CD14-positive monocyte (primary cell): ENCODE results near the gene SKIC3. TPM values are rescaled to one million over a fixed set of nuclear protein-coding genes. Genes with fewer than 3 reads are reported as not detected.

Experiments
- DNase-seq, 3 donors: peaks; one replicate each; pipeline ENCODE4 v3.0.0-alpha.2; 2011 to 2022
- H2AFZ ChIP-seq: 2 replicates; pipeline ENCODE4 v1.6.0; 2012; ENCODE audit warnings: mild to moderate bottlenecking, low read depth, low read length, inconsistent platforms; ENCODE audit not compliant: insufficient read depth, poor library complexity, severe bottlenecking
- H3K27ac ChIP-seq, 2 donors: 1 replicate in 1 of 2; 2 replicates in 1 of 2; pipeline ENCODE4 v1.5.1; 2012 to 2013; ENCODE audit warnings: low read length in 2 of 2, control low read depth in 1 of 2, inconsistent platforms in 1 of 2, low read depth in 1 of 2, mild to moderate bottlenecking in 1 of 2
- H3K27me3 ChIP-seq, 2 donors: one replicate each; pipeline versions ENCODE4 v1.6.0 to v1.6.1; 2011 to 2013; ENCODE audit warnings: low read length in 2 of 2; ENCODE audit not compliant: control insufficient read depth in 2 of 2, insufficient read depth in 2 of 2
- H3K36me3 ChIP-seq, 2 donors: replicated peaks in 1 of 2; 1 replicate in 1 of 2; 2 replicates in 1 of 2; pipeline versions ENCODE4 v1.5.1 to v1.6.1; 2012 to 2013; ENCODE audit warnings: low read length in 2 of 2, control low read depth in 1 of 2, inconsistent platforms in 1 of 2, mild to moderate bottlenecking in 1 of 2; ENCODE audit not compliant: insufficient read depth in 2 of 2, control insufficient read depth in 1 of 2
- H3K4me1 ChIP-seq, 2 donors: 1 replicate in 1 of 2; 2 replicates in 1 of 2; pipeline versions ENCODE4 v1.5.1 to v1.6.1; 2012 to 2013; ENCODE audit warnings: low read length in 2 of 2, control low read depth in 1 of 2, inconsistent platforms in 1 of 2, mild to moderate bottlenecking in 1 of 2, moderate library complexity in 1 of 2; ENCODE audit not compliant: insufficient read depth in 2 of 2, control insufficient read depth in 1 of 2
- H3K4me2 ChIP-seq: replicated peaks from 2 replicates; pipeline ENCODE3; 2012; ENCODE audit warnings: low read length, moderate library complexity, mild to moderate bottlenecking; ENCODE audit not compliant: poor library complexity, severe bottlenecking; ENCODE audit errors: extremely low read depth
- H3K4me3 ChIP-seq, 3 experiments: fragments of 200-600 bp in 1 of 3; sonication (generic) in 1 of 3; replicated peaks in 1 of 3; 1 replicate in 2 of 3; 2 replicates in 1 of 3; pipeline ENCODE4 v1.5.1; 2011 to 2013; ENCODE audit warnings: low read length in 3 of 3, mild to moderate bottlenecking in 3 of 3, control low read depth in 2 of 3, low read depth in 2 of 3, inconsistent platforms in 1 of 3, moderate library complexity in 1 of 3
- H3K79me2 ChIP-seq: 2 replicates; pipeline ENCODE4 v1.6.0; 2012; ENCODE audit warnings: mild to moderate bottlenecking, control low read depth, inconsistent platforms, low read length, moderate library complexity; ENCODE audit not compliant: insufficient read depth
- H3K9ac ChIP-seq: 2 replicates; pipeline ENCODE4 v1.6.0; 2017; ENCODE audit warnings: low read length, mild to moderate bottlenecking; ENCODE audit not compliant: insufficient read depth, poor library complexity, severe bottlenecking
- H3K9me3 ChIP-seq, 2 donors: replicated peaks in 1 of 2; 1 replicate in 1 of 2; 2 replicates in 1 of 2; pipeline versions ENCODE4 v1.5.1 to v1.6.1; 2012 to 2013; ENCODE audit warnings: low read length in 2 of 2, control low read depth in 1 of 2; ENCODE audit not compliant: control insufficient read depth in 1 of 2, insufficient read depth in 1 of 2
- H4K20me1 ChIP-seq: 2 replicates; pipeline ENCODE4 v1.6.0; 2012; ENCODE audit warnings: mild to moderate bottlenecking, low read length, control low read depth, moderate library complexity; ENCODE audit not compliant: insufficient read depth
- H3K27ac Mint-ChIP-seq, 7 donors: one replicate each; pipeline ENCODE4 v1.8.0; 2020; ENCODE audit warnings: mild to moderate bottlenecking in 7 of 7, mixed read lengths in 7 of 7, moderate library complexity in 6 of 7, inconsistent platforms in 2 of 7
- H3K27me3 Mint-ChIP-seq, 3 donors: one replicate each; pipeline ENCODE4 v1.8.0; 2021 to 2022; ENCODE audit warnings: low read depth in 3 of 3, mild to moderate bottlenecking in 3 of 3, mixed read lengths in 3 of 3, moderate library complexity in 3 of 3, inconsistent platforms in 1 of 3
- H3K36me3 Mint-ChIP-seq, 2 donors: one replicate each; pipeline ENCODE4 v1.8.0; 2020; ENCODE audit warnings: mixed read lengths in 2 of 2, inconsistent platforms in 1 of 2, mild to moderate bottlenecking in 1 of 2
- H3K4me1 Mint-ChIP-seq: one replicate; pipeline ENCODE4 v1.8.0; 2020; ENCODE audit warnings: mild to moderate bottlenecking, mixed read lengths
- H3K4me3 Mint-ChIP-seq, 2 donors: one replicate each; pipeline ENCODE4 v1.8.0; 2020; ENCODE audit warnings: mild to moderate bottlenecking in 2 of 2, mixed read lengths in 2 of 2, moderate library complexity in 1 of 2
- H3K9me3 Mint-ChIP-seq, 7 donors: one replicate each; pipeline ENCODE4 v1.8.0; 2020 to 2022; ENCODE audit warnings: mixed read lengths in 7 of 7, mild to moderate bottlenecking in 6 of 7, moderate library complexity in 6 of 7, inconsistent platforms in 2 of 7
- CTCF ChIP-seq: fragments of 200-600 bp; IDR thresholded peaks from one replicate; pipeline ENCODE4 v1.8.0; 2022; ENCODE audit warnings: antibody characterized with exemption, mild to moderate bottlenecking
- WGBS: methylation state at CpG from one replicate; pipeline ENCODE4 v1.1.5; 2013; ENCODE audit warnings: missing lambda C conversion rate; ENCODE audit not compliant: insufficient coverage; 5-methylcytosine and 5-hydroxymethylcytosine counted together
- intact Hi-C, 2 donors: fragments of 100-400 bp; cut with micrococcal nuclease; formaldehyde crosslinking; loops; one replicate each; pipeline versions ENCODE4 v1.15.0 to v1.15.1; 2023
- polyA plus RNA-seq, 3 donors: library from polyadenylated mRNA; depleted of rRNA in 1 of 3; unstranded in 2 of 3; stranded (reverse) in 1 of 3; fragments of 300-500 nt in 2 of 3; fragments of >200 nt in 1 of 3; fragmentation: Illumina TruSeq in 2 of 3; gene quantifications; 1 replicate in 2 of 3; 2 replicates in 1 of 3; pipeline ENCODE4 v1.2.3, GENCODE V29; 2012 to 2021

SKIC3 gene
- polyA plus RNA-seq, 3 donors = 13.7 to 24.6 (median 17.6) TPM

- intact Hi-C loops = no loop called here
- Histone ChIP-seq H3K4me2 (no peak overlapping the region), H3K79me2 (no peaks in the 10 kb centered on the region), H3K27ac (no peak overlapping the region), H3K4me1 (no peaks in the 10 kb centered on the region), H3K9ac (no peak overlapping the region), H3K36me3 (peaks cover 68 to 96% of the 10 kb centered on the region in 2 donors), H4K20me1 (no peaks in the 10 kb centered on the region), H2AFZ (no peak overlapping the region), H3K4me3 (no peak overlapping the region), H3K9me3 (no peaks in the 10 kb centered on the region), H3K27me3 (no peaks in the 10 kb centered on the region)
- Mint-ChIP-seq H3K4me1 (no peaks in the 10 kb centered on the region), H3K36me3 (peaks cover 71 to 90% of the 10 kb centered on the region in 2 donors), H3K27me3 (no peaks in the 10 kb centered on the region), H3K4me3 (no peak overlapping the region), H3K27ac (no peak overlapping the region), H3K9me3 (no peaks in the 10 kb centered on the region)
- DNase-seq = no peak
- TF ChIP-seq CTCF = no peak
Measured at GRCh38 chr5:95528565-95528964, 26.2 kb downstream of the SKIC3 start.

DNA sequence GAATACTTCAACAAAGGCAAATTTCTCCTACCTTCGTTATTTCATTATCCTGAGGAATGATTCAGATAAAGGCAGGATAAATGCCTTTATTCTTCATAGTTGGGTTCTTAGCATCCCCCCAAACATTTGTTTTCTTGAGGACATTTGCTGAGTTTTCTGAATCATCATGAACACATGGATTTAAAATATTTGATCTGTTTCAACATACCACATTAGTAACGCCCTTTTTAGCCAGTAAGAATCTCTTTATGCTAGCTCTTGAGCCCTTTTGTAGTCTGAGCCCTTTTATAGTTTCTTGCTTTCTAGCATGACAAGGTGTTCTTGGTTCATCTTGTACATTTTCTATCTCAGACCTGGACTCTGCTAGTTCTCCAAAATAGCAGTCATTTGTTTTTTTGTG is 27.9 kb downstream of the SKIC3 start:
- DNase-seq = no peak
- Mint-ChIP-seq H3K36me3 (peaks cover 66 to 90% of the 10 kb centered on the region in 2 donors), H3K9me3 (no peaks in the 10 kb centered on the region), H3K4me3 (no peak overlapping the region), H3K27ac (no peak overlapping the region), H3K4me1 (no peaks in the 10 kb centered on the region), H3K27me3 (no peaks in the 10 kb centered on the region)
- H4K20me1 ChIP-seq = no peaks in the 10 kb centered on the region
- no peaks in the 10 kb centered on the region for H3K79me2 ChIP-seq
- H3K9ac ChIP-seq = no peak overlapping the region
- H3K27ac ChIP-seq = no peak overlapping the region
- no peak overlapping the region for H3K4me2 ChIP-seq
- no CpG with 5 or more reads among the region's 2 CpGs for WGBS
- no peak overlapping the region for H3K4me3 ChIP-seq
- no peak overlapping the region for H2AFZ ChIP-seq
- peaks cover 69 to 93% of the 10 kb centered on the region in 2 donors for H3K36me3 ChIP-seq
- H3K4me1 ChIP-seq = no peaks in the 10 kb centered on the region
- H3K27me3 ChIP-seq = no peaks in the 10 kb centered on the region
- intact Hi-C loops = no loop called here
- H3K9me3 ChIP-seq = no peaks in the 10 kb centered on the region
- TF ChIP-seq CTCF = no peak
